HG03060 (cell line): ENCODE results near the gene MAPKAP1.

Experiments
- ATAC-seq: cut with Tn5 transposase; IDR thresholded peaks from one replicate; pipeline ENCODE4 v1.9.1; 2021; ENCODE audit warnings: low read depth, moderate number of reproducible peaks; ENCODE audit not compliant: unreplicated experiment

Gene MAPKAP1

DNA sequence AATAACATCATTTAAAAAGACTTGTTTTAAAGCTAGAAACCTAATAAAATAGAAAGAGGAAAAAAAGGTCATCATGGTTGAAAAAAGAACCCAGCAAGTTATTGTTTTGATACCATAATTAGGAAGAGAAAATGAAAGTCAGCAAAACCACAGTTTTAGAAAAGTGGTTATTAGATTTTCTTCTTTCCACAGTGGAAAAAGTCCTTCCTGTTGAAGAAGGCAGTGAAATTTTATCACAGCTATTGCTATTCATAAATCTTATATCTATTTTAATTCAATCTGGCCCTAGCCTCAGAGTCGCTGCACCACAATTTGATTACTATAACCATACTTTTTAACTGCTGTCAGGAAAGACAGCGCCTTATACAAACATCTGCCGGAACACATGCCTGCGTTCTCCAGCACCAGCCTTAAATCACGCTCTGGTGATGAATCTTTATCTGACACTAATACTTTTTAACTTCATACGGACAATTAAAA, 60.3 kb downstream of the MAPKAP1 start:
- ATAC-seq = no peak

DNA sequence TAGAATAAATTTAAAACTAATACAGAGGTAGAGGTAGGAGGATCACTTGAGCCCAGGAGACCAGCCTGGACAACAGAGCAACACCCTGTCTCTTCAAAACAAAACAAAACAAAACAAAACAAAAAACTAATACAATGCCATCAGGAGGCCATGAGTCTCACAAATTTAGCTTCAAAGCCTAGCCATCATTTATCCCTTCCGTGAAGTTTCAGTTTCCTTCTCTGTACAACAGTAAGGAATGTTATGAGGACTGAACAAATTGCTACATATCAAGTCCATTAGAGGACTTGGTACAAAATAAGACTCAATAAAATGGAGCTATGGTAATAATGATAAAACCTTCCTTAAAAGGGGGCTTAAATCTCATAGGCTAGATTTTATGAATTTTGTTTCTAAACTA, 60.8 kb downstream of the MAPKAP1 start:
- ATAC-seq = no peak

DNA sequence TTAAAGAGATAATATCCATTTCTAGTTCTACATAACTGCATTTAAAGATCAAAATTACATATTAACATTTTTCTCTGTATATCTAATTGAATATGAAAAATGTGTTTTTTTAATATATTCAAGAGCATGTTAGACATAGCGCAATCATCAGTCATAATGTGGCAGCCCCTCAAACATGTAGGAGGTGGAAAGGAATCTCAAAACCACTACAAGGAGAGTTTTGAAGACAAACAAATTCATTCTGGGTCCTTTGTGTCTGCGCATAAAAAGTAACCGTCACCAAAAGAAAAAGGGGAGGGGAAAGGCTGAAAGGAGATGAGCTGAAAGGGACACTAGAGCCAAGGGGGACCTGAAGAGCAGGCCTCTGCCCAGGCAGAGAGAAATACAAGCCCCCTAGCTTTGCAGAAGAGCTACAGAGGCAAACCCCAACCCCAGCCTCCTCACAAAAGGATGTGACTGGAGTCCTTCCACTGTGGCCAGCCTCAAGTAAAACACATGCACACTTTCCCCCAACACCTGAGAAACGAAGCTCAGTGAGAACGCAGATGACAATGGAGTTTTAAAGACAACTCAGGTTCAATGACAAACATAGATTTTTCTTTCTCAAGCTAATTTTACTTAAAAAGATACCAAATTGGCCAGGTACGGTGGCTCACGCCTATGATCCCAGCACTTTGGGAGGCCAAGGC, 62.0 kb downstream of the MAPKAP1 start:
- ATAC-seq = no peak

DNA sequence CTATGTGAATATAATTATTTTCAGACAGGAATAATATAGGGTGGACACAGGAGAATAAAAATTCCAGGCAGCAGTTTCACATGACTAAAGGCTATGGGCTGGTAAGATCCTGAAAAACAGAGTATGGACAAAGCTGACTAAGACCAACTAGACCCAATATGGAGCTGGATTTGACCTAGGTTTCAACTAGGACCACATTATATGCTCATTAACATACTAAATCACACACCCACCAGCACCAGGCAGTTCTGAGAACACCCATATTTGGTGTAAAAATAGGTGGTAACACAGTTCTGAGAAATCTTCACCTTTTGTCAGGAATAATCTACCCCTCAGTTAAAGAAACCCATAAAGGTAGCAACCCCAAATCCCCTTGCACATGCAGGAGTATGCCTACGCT, 64.7 kb downstream of the MAPKAP1 start:
- no peak for ATAC-seq

DNA sequence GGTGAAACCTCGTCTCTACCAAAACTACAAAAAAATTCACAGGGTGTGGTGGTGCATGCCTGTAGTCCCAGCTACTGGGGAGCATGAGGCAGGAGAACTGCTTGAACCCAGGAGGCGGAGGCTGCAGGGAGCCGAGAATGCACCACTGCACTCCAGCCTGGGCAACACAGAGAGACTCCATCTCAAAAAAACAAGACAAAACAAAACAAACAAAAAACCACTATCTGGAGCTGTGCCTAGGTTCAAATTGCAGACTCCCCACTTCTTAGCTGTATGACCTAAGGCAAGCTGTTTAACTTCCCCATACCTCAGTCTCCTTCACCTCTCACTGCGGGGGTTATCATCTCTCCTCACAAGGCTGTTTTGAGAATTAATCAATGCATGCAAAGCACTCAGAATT, 68.0 kb downstream of the MAPKAP1 start:
- ATAC-seq = no peak

DNA sequence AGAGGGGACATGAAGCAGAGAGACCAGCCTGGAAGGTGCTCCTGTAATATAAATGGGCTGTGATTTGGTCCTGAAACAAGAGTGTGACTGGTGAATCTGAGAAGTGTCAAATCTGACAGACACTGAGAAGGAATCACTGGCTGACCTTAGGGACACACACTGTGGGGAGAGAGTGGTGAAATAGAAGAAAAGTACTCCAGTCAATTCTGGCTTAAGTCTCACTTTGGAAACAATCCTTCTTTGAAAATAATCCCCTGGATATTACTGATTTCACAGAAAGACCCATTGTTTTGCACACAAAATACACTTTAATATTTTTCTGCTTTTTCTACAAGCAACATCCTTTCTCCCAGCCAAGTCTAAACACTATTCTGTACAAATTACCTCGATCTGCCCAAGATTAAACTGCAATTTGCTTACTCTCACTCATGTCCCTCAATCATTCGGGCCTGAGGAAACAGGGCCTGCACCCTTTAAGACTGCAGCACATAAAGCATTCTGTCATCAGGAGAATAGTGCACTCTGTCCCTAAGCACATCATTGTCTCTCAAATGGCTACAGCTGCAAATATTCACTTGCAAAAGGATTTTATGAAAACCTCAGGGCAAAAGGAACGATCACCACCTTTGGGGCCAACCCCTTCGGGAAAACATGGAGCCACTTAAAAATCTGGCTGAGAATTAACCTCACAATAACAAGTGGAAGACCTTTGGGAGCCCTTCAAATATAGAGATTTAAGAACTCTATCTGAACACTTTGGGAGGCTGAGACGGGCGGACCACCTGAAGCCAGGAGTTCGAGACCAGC, 68.6 kb downstream of the MAPKAP1 start:
- no peak for ATAC-seq

DNA sequence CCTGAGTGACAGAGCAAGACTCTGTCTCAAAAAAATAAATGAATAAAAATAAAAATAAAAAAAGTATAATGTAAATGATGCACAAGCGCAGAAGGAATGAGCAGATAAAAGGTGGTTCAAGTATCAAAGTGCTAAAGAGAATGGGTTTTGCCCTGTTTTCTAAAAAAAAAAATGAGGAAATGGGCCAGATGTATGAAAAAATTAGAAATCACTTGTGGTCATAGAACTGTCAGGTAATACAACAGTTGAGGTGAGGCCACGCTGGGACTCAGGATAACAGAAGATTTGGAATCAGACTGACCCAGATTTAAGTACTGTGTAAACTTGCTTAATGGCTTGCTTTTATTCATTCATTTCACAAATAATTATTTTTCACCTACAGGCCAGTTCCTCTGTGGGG, 69.8 kb downstream of the MAPKAP1 start:
- no peak for ATAC-seq

DNA sequence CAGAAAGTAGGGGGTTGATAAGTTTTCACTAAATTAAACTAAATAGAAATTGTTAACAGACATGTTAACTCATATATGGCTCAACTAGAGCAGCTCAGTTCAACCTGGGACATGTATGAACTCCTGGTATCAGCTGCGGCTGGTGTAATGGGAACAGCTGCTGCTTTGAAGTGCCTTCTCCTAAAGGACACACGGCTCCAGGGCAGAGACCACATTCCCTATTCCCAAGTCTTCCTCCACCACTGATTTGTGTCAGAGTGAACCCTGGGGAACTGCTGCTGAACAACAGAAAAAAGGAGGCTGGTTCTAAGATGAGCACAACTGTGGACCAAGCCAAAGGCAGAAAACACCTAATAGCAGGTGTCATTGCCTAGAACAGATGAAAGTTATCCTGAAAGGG, 71.1 kb downstream of the MAPKAP1 start:
- no peak for ATAC-seq

DNA sequence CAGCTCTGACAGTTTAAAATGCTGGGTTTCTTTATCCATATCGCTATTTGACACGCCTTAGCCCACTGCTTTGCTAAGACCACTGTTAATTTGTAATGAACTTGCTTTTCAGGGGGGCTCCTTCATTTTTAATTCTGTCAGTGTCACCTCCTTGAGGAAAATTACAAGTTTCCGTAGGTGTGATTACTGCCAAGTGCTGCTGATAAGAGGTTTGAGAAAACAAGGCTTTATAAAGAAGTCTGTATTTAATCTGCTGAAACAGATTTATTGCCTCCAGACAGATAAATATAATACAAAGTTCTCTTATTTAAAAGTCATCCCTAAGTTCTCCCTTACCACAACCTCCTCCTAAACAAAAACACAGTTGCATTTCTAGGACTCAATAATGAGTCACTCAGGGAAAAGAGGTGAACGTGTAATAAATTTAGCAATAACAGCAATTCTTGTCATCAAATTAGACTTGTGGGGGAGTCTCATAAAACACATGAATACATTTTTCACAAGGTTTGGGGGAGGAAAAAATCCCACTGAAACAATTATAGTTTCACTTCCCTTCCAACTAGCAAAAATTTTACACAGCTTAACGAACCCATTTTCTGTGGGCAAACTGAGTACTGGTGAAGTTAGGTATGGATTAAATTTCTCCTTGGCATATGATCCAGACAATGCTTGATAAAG, 72.8 kb downstream of the MAPKAP1 start:
- no peak for ATAC-seq

DNA sequence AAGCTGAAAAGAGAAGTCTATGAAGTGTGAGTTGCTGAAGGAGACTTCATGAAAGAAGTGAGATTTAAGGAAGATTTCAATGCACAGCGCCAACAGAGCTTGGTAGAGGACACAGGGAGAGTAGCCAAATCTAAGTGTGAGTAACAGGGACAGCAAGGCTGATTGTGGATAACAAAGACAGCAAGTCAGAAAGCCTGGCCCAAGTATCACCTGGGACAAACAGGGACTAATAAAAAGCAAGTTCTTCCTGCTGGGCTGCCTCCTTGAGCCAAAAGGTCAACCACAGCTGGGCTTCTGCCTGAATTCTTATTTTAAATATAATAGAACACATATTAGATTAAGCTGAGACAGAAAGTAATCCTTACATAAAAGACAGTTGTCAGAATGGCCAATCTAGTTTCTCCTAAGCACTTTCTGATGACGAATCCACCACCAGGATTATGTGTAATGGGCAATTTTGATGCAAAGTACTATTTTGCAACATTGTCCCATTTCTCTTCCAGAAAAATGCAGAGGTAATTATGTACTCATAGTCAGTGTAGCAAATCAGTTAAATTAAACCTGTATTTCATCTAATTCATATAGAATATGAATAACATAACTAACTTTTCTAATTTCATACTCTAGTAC, 73.8 kb downstream of the MAPKAP1 start:
- no peak for ATAC-seq

DNA sequence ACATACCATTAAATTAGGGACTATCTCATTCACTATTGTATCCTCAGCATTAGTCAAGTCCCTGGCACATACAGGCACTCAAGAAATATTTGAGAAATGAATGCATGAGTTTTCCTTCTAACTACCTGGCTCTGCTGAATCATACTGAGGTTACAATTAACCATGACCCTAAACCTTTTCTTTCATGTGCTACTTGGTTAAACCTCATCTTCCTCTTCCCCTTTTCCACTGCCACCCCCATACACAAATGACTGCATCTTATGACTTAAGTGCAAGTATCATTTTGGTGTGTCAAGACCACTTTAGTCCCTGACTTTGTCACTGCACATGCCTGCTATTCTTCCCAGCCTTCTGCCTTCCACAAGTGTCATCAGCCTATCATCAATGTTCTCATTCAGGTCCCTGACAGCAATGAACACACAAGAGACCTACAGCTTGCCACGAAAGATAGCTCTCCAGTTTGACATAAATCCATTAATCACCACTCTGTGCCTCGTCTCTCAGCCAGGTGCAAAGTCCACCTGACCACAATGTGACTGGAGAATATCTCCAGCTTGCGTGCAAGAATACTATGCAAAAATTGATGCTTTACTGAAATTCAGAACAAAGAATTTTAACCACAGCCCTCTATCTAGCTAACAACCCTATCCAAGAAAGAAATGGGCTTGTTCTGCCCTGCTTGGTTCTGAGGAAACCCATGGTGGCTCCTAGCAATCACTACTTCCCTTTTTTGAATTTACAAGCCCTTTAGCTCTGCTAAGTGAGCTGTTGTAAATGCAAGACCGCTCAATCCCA, 74.5 kb downstream of the MAPKAP1 start:
- ATAC-seq = peak; percentile 40

DNA sequence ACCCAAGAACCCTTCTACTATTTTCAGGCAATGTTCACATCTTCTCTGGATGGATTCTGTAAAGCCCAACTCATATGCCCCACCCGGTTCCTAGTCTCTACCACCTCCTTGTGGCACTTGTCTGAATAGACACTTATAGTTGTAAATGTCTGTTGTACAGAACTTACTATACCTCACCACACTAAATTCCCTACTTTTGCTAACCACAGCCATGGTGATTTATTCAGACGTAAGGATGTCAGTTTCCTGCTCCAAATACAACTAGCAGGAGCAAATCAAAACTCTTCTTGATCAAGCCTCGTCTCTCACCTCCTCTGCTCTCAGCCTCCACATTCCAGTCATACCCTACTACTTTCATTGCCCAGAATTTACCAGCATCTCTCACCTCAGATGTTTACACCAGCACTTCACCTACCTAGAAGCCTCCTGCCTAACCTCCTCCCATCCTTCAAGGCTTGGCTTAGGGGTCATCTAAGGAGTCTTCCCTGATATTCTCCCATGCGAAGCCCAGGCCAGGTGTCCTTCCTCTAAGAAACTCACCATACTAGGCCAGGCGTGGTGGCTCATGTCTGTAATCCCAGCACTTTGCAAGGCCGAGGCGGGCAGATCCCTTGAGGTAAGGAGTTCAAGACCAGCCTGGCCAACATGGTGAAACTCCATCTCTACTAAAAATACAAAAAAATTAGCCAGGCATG, 75.5 kb downstream of the MAPKAP1 start:
- no peak for ATAC-seq

DNA sequence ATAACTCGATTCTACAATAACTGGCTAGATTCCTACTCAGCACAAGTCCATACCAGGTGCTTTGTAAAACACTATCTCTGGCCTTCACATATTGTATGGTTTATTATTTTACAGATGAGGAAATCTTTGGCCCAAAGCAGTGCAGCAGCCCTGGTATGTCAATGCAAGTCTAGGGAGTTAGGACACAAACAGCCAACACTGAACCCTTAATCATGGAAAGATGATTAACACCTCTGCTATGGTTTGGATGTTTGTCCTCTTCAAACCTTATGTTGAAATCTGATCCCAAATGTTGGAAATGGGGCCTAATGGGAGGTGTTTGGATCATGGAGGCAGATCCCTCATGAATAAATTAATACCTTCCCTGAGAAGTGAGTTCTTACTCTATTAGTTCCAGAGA, 76.6 kb downstream of the MAPKAP1 start:
- no peak for ATAC-seq

DNA sequence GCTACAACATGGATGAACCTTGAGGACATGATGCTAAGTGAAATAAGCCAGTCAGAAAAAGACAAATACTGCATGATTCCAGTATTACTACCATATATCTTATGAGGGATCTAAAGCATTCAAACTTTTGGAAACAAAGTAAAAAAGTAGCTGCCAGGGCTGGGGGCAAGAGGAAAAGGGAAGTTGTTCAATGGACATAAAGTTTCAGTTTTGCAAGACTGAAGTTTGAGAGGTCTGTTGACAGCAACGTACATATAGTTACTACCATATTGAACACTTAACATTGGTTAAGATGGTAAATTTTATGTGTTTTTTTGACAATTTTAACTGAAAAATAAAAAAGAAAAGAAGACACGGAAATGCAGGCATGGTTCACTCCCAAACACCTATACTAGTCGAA, 77.6 kb downstream of the MAPKAP1 start:
- no peak for ATAC-seq

DNA sequence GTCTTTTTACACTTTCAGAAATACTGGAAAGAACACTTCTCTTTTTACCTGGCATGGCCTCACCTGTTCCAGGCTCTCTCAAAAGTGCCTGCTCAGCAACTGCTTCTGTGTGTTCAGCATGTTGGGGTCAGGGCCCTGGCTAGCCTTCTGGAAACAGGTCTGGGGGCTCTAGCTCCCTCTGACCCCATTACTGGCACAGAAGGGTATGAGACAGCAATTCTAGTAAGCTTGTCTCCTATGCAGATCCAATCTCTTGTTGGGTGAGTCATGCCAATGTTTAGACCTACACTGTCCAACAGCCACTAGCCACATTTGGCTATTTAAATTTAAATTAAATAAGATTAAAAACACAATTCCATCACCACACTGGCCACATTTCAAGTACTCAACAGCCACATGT, 80.8 kb downstream of the MAPKAP1 start:
- ATAC-seq = no peak

DNA sequence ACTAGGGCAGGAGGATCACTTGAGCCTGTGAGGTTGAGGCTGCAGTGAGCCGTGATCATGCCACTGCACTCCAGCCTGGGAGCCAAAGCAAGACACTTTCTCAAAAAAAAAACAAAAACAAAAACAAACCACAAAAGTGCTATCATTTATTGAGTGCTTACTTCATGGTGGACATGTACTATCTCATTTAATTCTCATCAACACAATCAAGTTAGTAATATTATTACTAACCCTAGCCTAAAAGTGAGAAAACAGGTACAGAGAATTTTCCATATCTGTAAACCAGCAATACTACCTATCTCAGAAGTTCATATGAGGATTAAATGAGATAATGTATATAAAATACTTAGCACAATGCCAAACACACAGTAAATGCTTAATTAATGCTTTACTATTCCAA, 85.8 kb downstream of the MAPKAP1 start:
- ATAC-seq = no peak

DNA sequence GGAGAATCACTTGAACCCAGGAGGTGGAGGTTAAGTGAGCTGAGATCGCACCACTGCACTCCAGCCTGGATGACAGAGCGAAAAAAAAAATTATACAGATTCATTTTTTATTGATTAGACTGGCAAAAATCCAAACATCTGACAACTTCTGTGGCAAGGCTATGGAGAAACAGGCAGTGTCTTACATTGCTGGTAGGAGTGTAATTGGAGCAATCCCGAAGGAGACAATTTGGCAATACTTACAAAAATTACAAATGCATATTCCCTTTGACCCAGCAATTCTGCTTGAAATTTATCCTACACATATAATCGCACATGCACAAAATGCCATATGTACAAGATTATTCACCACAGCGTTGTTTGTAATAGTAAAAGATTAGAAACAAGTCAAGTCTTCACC, 86.8 kb downstream of the MAPKAP1 start:
- ATAC-seq = no peak

DNA sequence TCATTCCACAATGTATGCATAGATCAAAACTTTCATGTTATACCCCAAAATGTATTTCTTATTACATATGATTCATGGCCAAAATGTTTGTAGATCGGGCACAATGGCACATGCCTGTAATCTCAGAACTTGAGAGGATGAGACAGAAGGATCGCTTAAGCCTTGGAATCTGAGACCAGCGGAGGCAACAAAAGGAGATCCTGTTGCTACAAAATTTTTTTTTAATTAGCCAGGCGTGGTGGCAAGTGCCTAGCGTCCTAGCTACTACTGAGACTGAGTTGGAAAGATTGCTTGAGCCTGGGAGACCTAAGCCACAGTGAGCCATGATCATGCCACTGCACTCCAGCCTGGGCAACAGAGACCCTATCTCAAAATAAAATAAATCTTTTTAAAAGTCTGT, 89.9 kb downstream of the MAPKAP1 start:
- ATAC-seq = no peak

DNA sequence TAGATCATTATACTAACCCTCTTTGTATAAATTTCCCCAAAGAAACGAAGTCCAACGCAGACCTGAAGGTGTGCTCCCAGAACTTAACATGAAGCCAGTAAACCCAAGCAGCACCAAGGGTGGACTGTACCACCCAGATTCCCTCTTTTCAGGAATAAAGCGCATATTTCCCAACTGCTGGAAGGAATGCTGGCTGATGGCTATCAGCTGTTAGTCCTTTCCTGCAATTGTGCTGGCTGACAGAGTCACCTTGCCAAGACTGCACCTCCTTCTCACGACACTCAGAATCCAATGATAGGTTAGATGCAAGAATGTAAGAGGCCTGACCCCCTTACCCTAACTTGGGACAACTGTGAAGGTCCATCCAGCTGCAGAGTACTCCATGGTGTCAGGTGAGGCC, 93.9 kb downstream of the MAPKAP1 start:
- ATAC-seq = no peak

DNA sequence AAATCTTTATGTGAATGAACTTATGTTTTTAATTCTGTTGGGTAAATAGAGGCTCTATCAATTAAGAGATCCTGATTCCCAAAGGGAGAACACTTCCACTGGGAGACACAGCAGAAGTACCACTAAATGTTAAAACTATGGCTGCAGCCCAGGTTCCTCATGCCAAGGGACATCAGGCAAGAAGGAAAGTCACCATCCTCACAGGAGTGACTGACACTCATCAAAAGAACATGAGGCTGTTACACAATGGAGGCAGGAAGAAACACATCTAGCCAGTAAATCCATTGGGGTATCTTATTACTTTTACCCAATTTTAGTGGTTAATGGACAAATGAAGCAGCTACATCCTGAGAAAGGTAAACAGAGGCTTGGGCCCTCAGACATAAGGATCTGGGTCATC, 94.4 kb downstream of the MAPKAP1 start:
- no peak for ATAC-seq
